Endothelial cell of umbilical vein (primary cell): Measurements from ENCODE around the gene TMEM161A.

Experiments
- CTCF ChIP-seq, 2 donors: IDR thresholded peaks; 1 replicate in 1 of 2; 2 replicates in 1 of 2; pipeline ENCODE4 v1.5.1; 2011; ENCODE audit warnings: low read length in 2 of 2, mild to moderate bottlenecking in 2 of 2, moderate library complexity in 2 of 2, control low read depth in 1 of 2, inconsistent platforms in 1 of 2, low read depth in 1 of 2; ENCODE audit not compliant: insufficient read depth in 1 of 2; ENCODE audit errors: extremely low read depth in 1 of 2
- EZH2 ChIP-seq: IDR thresholded peaks from 2 replicates; pipeline ENCODE4 v1.6.1; 2012; ENCODE audit warnings: borderline replicate concordance, low read depth, mild to moderate bottlenecking, moderate library complexity, low read length, inconsistent platforms; ENCODE audit not compliant: severe bottlenecking
- GATA2 ChIP-seq: IDR thresholded peaks from 2 replicates; pipeline ENCODE4 v1.7.0; 2011; ENCODE audit warnings: low read depth, mild to moderate bottlenecking, moderate library complexity, mixed read lengths, low read length; ENCODE audit not compliant: insufficient read length, insufficient read depth
- POLR2A ChIP-seq: IDR thresholded peaks from 2 replicates; pipeline ENCODE4 v1.6.1; 2012; ENCODE audit warnings: low read depth, mild to moderate bottlenecking, control low read depth, low read length
- POLR2AphosphoS5 ChIP-seq: IDR thresholded peaks from 2 replicates; pipeline ENCODE4 v1.6.1; 2012; ENCODE audit warnings: low read depth, mild to moderate bottlenecking, control low read depth, low read length, moderate library complexity; ENCODE audit not compliant: insufficient read depth

GRCh38 chr19:19137556-19138108 is 646 bp downstream of the TMEM161A start:
- TF ChIP-seq CTCF (IDR thresholded peaks at IDR 0.05; ENCODE audit: extremely low read depth in 1 of 2, insufficient read depth in 1 of 2, low read depth in 1 of 2, low read length in 2 of 2) (no peak), POLR2A (no peak), POLR2AphosphoS5 (no peak), EZH2 (no peak), GATA2 (no peak)
